ENCODE data around the gene C19orf38. TPM values are rescaled to one million over a fixed set of nuclear protein-coding genes. Genes with fewer than 3 reads are reported as not detected.

Gene C19orf38
- total RNA-seq, 1 experiment from 2014 or later = not detected

DNA sequence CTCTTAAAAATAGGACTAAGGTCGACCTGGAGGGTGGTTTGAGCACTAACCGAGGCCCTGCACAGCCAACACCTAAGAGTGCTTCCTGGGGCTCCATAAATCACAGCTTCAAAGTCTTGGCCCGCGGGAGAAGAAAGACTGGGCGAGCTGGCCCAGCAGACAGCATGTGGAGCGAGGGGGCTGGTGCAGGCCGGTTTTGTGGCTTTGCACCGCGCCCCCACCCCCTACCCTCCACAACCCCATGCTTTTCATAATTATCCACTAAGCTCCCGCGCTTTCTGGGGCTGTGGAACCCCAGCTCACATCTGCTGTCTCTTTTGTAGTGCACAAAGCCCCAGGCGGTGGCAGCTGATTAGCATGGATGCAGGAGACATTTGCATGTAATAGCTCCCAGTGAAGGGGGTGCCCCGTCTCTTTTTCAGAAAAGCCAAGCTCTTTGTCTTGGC lies 40.2 kb downstream of the C19orf38 start:
- Histone ChIP-seq H3K36me3 (no peaks in the 10 kb centered on the region), H3K4me3 (no peak overlapping the region), H3K27ac (peak overlapping the region; percentile 68), H3K27me3 (no peaks in the 10 kb centered on the region), H3K9me3 (replicated peaks) (no peaks in the 10 kb centered on the region), H3K4me1 (peaks cover 30% of the 10 kb centered on the region)
- peak; percentile 87 to 89 for DNase-seq

DNA sequence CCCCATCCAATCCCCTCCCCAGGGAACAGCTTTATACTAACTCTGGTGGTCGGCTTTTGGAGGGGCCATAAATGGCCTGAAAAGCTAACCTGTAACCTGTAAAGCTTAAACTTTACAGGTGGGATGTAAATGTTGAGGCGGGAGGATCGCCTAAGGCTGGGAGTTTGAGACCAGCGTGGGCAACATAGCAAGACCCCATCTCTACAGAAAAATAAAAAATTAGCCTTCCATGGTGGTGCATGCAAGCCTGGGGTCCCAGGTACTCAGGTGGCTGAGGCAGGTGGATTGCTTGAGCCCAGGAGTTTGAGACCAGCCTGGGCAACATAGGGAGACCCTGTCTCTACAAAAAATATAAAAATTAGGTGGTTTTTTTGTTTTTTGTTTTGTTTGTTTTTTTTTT lies 41.7 kb downstream of the C19orf38 start:
- H3K4me3 ChIP-seq = no peak overlapping the region
- no peaks in the 10 kb centered on the region for H3K27me3 ChIP-seq
- H3K27ac ChIP-seq = no peak overlapping the region
- H3K4me1 ChIP-seq = peaks cover 30% of the 10 kb centered on the region
- H3K9me3 ChIP-seq (replicated peaks) = no peaks in the 10 kb centered on the region
- no peaks in the 10 kb centered on the region for H3K36me3 ChIP-seq
- no peak for DNase-seq

DNA sequence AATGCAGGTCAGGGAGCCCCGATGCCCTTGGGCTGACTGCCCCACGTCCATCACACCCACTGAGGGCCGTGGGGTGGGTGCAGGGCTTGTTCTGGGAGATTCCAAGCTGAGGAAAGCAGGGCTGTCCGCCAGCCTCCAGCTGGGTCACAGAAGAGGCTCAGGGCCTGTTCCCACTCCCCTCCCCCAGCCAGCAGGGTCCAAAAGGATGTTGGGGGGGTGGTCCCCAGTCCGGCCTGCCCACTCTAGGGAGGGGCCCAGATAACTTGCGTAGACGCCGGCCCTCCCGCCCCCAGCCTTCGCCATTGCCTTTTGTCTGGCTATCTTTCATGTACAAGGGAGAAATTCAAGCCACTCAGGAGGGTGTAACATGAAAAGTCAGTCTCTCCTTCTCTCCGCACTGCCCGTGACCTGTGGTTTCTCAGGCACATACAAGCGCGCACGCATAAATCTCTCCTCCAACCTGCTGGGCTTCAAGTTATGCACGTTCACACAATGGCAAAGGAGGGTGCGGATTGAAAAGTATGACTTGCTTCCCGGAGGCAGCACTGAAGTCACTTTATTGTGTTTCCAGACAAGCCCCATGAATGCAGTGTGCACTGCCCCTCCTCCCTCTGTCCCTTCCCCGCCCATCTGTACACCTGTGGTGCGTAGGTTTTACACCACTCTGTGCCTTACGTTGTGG lies 43.3 kb downstream of the C19orf38 start:
- H3K27ac ChIP-seq = peak overlapping the region; percentile 7; the same call in 1 of the 2 replicates

DNA sequence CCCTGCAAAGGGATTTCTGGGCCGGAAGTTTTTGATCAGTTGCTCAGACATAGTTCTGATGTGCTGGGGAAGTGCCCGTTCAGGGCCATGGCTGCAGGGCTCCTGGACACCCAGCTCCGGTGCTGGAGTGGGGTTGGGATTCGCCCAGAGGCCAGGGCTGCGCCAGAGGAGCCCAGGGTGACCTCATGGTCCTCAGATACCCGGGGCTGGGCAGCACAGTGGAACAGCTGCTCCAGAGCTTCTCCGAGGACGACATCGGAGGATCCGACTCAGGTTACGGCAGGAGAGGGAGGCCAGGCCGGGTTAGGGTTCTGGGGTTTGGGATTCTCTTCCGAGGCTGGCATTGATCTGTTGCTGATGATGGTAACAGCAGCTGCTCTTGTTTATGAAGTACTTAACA lies 44.0 kb downstream of the C19orf38 start:
- H3K4me1 ChIP-seq = peaks cover 30% of the 10 kb centered on the region
- DNase-seq = peak; percentile 91 to 93
- H3K27ac ChIP-seq = peak overlapping the region; percentile 7; the same call in 1 of the 2 replicates

More for the DNA sequence above, 43.3 kb downstream of the C19orf38 start:
- Histone ChIP-seq H3K4me1 (peaks cover 30% of the 10 kb centered on the region), H3K27me3 (no peaks in the 10 kb centered on the region), H3K9me3 (replicated peaks) (no peaks in the 10 kb centered on the region), H3K4me3 (no peak overlapping the region), H3K36me3 (no peaks in the 10 kb centered on the region)
- no peak for DNase-seq

DNA sequence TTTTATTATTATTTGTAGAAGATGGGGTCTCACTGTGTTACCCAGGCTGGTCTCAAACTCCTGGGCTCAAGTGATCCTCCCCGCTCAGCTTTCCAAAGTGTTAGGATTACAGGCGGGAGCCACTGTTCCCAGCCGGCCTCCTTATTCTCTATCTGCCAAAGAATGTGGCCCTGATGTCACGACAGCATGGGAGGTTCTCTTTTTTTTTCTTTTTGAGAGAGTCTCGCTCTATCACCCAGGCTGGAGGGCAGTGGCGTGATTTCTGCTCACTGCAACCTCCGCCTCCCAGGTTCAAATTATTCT lies 46.6 kb downstream of the C19orf38 start:
- H3K27me3 ChIP-seq = no peaks in the 10 kb centered on the region
- no peak overlapping the region for H3K4me3 ChIP-seq
- H3K36me3 ChIP-seq = no peaks in the 10 kb centered on the region
- no peaks in the 10 kb centered on the region for H3K9me3 ChIP-seq (replicated peaks)
- no peak for DNase-seq
- H3K4me1 ChIP-seq = peaks cover 18% of the 10 kb centered on the region
- H3K27ac ChIP-seq = no peak overlapping the region

More for the DNA sequence above, 44.0 kb downstream of the C19orf38 start:
- Histone ChIP-seq H3K4me3 (no peak overlapping the region), H3K36me3 (no peaks in the 10 kb centered on the region), H3K9me3 (replicated peaks) (no peaks in the 10 kb centered on the region), H3K27me3 (no peaks in the 10 kb centered on the region)

DNA sequence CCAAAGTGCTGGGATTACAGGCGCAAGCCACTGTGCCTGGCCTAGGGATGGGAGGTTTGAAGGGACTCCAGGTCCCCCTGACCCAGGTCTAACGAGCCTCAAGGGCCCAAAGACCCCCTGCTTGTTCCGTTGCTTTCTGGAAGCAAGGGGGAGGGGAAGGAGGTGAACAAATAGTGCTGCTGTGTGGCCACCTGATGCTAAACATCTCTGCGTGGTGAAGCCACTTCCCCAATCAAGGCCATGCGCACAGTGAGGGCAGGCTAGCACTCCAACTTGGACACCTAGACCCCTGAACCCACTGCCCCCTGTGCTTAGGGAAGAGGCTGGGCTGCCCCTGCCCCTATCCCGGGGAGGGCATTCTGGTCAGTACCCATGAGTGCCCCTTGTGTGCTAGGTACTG lies 47.1 kb downstream of the C19orf38 start:
- H3K9me3 ChIP-seq (replicated peaks) = no peaks in the 10 kb centered on the region
- H3K4me1 ChIP-seq = peaks cover 18% of the 10 kb centered on the region
- H3K4me3 ChIP-seq = no peak overlapping the region
- no peak overlapping the region for H3K27ac ChIP-seq
- H3K36me3 ChIP-seq = no peaks in the 10 kb centered on the region
- DNase-seq = no peak
- H3K27me3 ChIP-seq = no peaks in the 10 kb centered on the region

DNA sequence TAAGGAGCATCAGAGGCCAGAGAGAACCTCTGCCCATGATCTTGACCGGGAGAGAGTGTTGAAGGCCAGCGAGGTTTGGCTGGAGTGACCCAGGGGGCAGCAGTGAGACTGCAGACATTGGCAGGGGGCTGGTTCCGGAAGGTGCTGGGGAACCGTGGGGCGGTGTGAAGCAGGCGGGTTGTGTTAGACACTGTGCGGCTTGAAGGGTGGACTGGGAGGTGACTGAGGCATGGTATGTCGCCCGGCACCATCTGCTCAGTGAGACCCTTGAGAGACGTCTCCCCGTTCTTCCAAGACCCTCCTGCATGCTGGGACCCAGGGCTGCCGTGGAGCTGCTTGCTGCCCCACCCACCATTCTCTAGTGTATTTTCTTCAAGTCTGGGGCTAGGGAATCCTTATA lies 47.7 kb downstream of the C19orf38 start:
- Histone ChIP-seq H3K4me3 (no peak overlapping the region), H3K4me1 (peaks cover 18% of the 10 kb centered on the region)

DNA sequence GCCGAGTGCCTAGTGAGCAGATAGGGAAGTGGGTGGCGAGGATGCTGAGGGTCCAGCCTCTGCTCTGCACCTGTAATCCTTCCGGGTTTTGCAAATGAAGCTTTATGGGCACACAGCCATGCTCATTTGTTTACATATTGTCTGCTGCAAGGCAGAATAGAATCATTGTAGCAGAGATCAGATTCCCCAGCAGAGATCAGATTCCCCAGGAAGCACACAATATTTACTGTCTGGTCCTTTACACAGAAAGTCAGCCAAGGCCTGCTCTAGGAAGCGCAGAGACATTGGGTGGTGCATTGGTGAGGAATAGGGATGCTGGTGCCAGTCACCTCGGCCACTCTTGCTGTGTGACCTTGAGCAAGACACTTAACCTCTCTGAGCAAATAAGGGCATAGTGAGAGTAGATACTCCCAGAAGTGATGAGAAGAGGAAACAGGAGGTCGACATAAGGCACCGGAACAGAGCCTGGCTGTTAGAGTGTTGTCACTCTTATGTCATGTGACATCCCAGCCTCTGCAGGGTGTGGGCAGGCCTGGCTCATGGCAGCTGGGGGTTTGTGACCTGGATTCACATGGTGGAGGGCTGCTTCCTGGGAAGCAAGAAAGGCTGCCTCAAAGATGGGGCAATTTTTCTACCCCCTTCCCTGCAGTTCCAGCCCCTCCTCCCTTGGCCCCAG lies 48.8 kb downstream of the C19orf38 start:
- Histone ChIP-seq H3K27ac (no peak overlapping the region), H3K9me3 (replicated peaks) (no peaks in the 10 kb centered on the region), H3K27me3 (no peaks in the 10 kb centered on the region), H3K4me1 (peaks cover 9% of the 10 kb centered on the region), H3K36me3 (no peaks in the 10 kb centered on the region), H3K4me3 (no peak overlapping the region)
- no peak for DNase-seq

More for the DNA sequence above, 47.7 kb downstream of the C19orf38 start:
- no peaks in the 10 kb centered on the region for H3K36me3 ChIP-seq
- H3K27me3 ChIP-seq = no peaks in the 10 kb centered on the region
- H3K27ac ChIP-seq = no peak overlapping the region
- DNase-seq = no peak
- no peaks in the 10 kb centered on the region for H3K9me3 ChIP-seq (replicated peaks)

DNA sequence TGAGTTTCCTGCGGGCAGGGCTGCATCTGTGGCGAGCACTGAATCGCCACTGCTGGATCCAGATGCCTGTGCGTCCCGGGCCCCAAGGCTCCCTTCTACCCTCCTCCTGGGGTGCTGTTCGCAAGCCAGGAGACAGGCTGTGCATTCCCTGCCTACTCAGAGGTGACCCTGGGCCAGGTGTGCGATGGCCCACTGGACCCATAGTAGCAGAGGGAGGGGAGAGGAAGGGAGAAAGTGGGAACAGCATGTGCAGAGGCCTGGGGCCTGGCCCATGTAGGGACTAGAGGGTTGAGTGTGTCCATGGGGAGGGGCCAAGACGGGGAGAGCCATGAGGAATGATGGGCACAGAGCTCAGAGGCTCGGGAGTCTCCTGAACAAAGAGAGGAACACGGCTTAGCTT lies 50.4 kb downstream of the C19orf38 start:
- DNase-seq = no peak
- Histone ChIP-seq H3K36me3 (0 out of 2 replicates have a peak, but pooled peaks cover 2% of the 10 kb centered on the region), H3K4me1 (peaks cover 4% of the 10 kb centered on the region), H3K9me3 (replicated peaks) (no peaks in the 10 kb centered on the region), H3K4me3 (no peak overlapping the region), H3K27ac (no peak overlapping the region), H3K27me3 (no peaks in the 10 kb centered on the region)

DNA sequence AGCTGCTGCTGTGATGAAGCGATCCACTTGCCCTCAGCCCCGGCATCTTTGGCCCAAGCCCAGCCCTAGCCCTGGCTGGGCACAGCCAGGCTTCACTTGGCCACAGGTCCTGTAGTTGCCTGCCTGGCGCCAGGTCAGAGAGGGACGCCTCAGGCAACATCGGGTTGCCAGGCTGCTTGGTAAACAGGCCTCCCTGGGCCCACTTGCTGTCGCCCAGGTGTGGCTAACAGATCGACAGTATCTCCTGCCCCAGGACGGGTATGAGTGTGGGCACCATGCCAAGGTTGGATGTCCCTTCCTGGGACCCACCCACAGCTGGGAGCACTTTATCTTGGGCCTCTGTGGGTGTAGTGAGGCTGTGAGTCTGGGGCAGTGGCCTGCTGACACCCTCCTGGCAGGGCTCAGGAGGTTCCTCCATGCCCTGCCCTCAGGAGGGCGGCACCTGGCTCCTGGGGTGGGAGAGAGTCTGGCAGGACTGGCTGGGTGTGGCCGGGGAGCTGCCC lies 51.0 kb downstream of the C19orf38 start:
- H3K4me1 ChIP-seq = peaks cover 4% of the 10 kb centered on the region
- H3K27ac ChIP-seq = no peak overlapping the region
- no peak for DNase-seq
- H3K9me3 ChIP-seq (replicated peaks) = no peaks in the 10 kb centered on the region
- no peaks in the 10 kb centered on the region for H3K27me3 ChIP-seq
- no peak overlapping the region for H3K4me3 ChIP-seq
- 0 out of 2 replicates have a peak, but pooled peaks cover 2% of the 10 kb centered on the region for H3K36me3 ChIP-seq

DNA sequence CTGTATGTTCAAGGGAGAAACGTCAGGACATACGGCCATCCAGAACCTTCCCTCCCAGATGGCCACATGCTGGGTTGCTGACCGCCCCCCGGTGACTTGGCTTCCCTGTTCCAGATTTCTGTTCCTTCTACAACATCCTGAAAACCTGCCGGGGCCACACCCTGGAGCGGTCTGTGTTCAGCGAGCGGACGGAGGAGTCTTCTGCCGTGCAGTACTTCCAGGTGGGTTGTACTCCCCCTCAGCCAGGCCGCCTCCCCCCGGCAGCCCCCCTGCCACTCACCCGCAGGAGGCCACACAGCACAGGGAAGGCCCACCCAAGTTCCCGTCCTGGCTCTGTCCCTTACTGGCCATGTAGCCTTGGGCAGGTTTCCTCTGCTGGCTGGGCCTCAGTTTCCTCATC lies 59.7 kb downstream of the C19orf38 start:
- Histone ChIP-seq H3K9me3 (replicated peaks) (no peaks in the 10 kb centered on the region), H3K27ac (no peak overlapping the region), H3K27me3 (no peaks in the 10 kb centered on the region), H3K4me1 (peaks cover 10% of the 10 kb centered on the region), H3K4me3 (no peak overlapping the region), H3K36me3 (0 out of 2 replicates have a peak, but pooled peaks cover 2% of the 10 kb centered on the region)
- DNase-seq = no peak

DNA sequence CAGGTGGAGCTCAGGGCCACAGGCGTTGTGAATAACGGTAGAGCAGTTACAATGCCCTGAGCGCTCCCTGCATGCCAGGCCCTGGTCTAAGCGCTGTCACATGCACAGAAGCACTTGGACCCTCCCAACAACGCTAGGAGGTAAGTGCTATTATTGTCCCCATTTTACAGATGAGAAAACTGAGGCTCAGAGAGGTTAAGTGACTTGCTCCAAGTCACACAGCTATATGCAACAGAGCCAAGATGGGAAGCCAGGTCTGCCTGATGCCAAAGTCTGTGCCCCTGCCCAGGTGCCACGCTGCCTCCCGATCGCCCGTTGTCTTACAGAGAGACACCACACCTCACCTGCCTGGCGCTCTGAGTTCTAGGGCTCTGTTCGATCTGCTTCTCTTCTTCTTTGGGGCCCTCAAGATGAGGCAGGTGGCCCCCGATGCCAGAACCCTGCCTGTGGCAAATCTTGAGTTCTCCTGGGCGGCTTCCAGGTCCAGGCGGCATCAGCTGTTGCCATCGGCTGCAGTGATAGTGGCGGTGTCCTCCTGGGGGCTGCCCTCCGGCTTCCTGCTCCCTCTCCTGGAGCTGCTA lies 60.3 kb downstream of the C19orf38 start:
- H3K9me3 ChIP-seq (replicated peaks) = no peaks in the 10 kb centered on the region
- no peak for DNase-seq
- H3K4me1 ChIP-seq = peaks cover 10% of the 10 kb centered on the region
- no peak overlapping the region for H3K4me3 ChIP-seq
- no peak overlapping the region for H3K27ac ChIP-seq
- no peaks in the 10 kb centered on the region for H3K27me3 ChIP-seq
- peaks cover 2% of the 10 kb centered on the region; the same call in 1 of the 2 replicates for H3K36me3 ChIP-seq

DNA sequence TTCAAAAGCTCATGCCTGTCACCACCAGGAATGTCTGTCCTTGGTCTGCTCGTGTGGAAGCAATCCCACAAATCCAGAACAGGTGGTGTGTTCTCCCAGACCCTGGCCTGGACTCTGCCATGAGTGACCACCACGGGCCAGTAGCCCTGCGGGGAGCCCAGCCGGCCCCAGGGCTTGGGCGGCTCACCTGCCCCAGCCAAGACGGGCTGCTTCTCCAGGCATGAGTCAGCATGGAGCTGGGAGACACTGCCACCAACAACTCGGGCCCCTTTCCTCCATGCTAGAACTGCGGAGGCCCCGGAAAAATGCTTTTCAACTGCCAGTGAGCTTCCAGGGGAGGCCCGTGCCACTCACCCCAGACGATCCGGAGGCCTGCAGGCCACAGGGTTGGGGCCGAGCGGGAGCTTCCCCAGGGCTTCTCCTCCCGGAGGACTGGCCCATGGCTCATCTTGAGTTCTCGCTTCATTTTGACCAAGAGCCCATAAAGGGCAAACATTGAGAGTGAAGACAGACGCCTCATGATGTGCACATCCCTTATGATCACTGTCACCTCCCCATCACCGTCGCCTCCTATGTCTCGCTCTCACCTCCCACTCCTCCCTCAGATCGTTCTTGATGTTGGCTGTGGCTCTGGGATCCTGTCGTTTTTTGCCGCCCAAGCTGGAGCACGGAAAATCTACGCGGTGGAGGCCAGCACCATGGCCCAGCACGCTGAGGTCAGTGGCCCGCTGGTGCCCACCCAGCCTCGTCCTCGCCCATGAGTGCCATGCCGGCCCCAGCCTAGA lies 63.6 kb downstream of the C19orf38 start:
- no peaks in the 10 kb centered on the region for H3K9me3 ChIP-seq (replicated peaks)
- H3K27me3 ChIP-seq = no peaks in the 10 kb centered on the region
- H3K4me3 ChIP-seq = no peak overlapping the region
- H3K36me3 ChIP-seq = peaks cover 2% of the 10 kb centered on the region; the same call in 1 of the 2 replicates
- peak overlapping the region; percentile 21 for H3K27ac ChIP-seq
- peaks cover 15% of the 10 kb centered on the region for H3K4me1 ChIP-seq
- peak; percentile 56 to 59 for DNase-seq

DNA sequence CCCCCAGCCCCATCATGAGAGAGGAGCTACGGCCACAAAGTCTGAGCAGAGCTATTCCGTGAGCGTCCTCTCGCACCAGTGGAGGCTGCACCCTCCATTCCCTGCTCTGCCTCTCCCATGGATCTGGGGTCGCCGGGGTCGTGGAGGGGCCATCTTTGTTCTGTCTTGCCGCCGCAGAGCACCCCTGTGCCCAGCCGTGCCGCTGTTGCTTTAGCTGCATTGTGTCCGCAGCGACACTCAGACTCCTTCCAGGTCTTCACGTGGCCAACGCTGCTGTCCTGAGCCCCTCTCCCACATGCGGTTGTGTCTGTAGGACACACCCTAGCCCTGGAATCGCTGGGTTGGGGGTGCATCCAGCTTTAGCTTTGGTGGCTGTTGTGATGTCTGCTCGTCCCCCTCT lies 64.4 kb downstream of the C19orf38 start:
- H3K4me1 ChIP-seq = peaks cover 15% of the 10 kb centered on the region
- no peak overlapping the region for H3K4me3 ChIP-seq
- no peaks in the 10 kb centered on the region for H3K9me3 ChIP-seq (replicated peaks)
- no peaks in the 10 kb centered on the region for H3K27me3 ChIP-seq
- no peak for DNase-seq
- H3K27ac ChIP-seq = no peak overlapping the region
- peaks cover 2% of the 10 kb centered on the region; the same call in 1 of the 2 replicates for H3K36me3 ChIP-seq

All from SJCRH30 (cell line).